Stimulated activated CD8-positive, alpha-beta memory T cell treated with anti-CD3 and anti-CD28 coated beads, Interleukin-7, amount 100 ng/mL, for 4 hours (primary cell): Measurements from ENCODE around the gene CLEC16A.
A peak's percentile ranks its signal among the peaks of the same experiment; 100 is the strongest.
"Not testable (repeated sequence)": the region's sequence is repeated elsewhere in the genome, so short reads cannot be mapped to it uniquely, and the experiment has no call there.

Source experiments
- DNase-seq, 2 donors: peaks; one replicate each; pipeline ENCODE4 v3.0.0-alpha.2; 2020; ENCODE audit warnings: low read depth in 2 of 2

CLEC16A gene

GRCh38 chr16:10966129-10966528 lies 21.8 kb downstream of the CLEC16A start:
- DNase-seq = no peak

GRCh38 chr16:10966559-10966958 lies 22.2 kb downstream of the CLEC16A start:
- not testable (repeated sequence) for DNase-seq

- no peak for DNase-seq
Measured at GRCh38 chr16:10967986-10968385, 23.6 kb downstream of the CLEC16A start.

GRCh38 chr16:10968498-10968897 lies 24.1 kb downstream of the CLEC16A start:
- no peak for DNase-seq

- DNase-seq = no peak
Measured at GRCh38 chr16:10969615-10970014, 25.3 kb downstream of the CLEC16A start.

GRCh38 chr16:10970065-10970464 lies 25.7 kb downstream of the CLEC16A start:
- DNase-seq = no peak

- DNase-seq = peak in 1 of 2 donors; percentile 14
Measured at GRCh38 chr16:10971560-10971961, 27.2 kb downstream of the CLEC16A start.

- DNase-seq = no peak
Measured at GRCh38 chr16:10972108-10972818, 27.9 kb downstream of the CLEC16A start.

GRCh38 chr16:10972819-10973464 lies 28.6 kb downstream of the CLEC16A start:
- DNase-seq = no peak

GRCh38 chr16:10976634-10977033 lies 32.3 kb downstream of the CLEC16A start:
- DNase-seq = no peak

- no peak for DNase-seq
Measured at GRCh38 chr16:10978124-10978523, 33.8 kb downstream of the CLEC16A start.

GRCh38 chr16:10978871-10979446 lies 34.6 kb downstream of the CLEC16A start:
- DNase-seq = no peak

- DNase-seq = no peak
Measured at GRCh38 chr16:10979717-10980601, 35.6 kb downstream of the CLEC16A start.

- DNase-seq = no peak
Measured at GRCh38 chr16:10980813-10981212, 36.4 kb downstream of the CLEC16A start.

- no peak for DNase-seq
Measured at GRCh38 chr16:10981697-10982216, 37.4 kb downstream of the CLEC16A start.

GRCh38 chr16:10982465-10983150 lies 38.2 kb downstream of the CLEC16A start:
- DNase-seq = no peak

- no peak for DNase-seq
Measured at GRCh38 chr16:10983159-10983558, 38.8 kb downstream of the CLEC16A start.

GRCh38 chr16:10984509-10984908 lies 40.1 kb downstream of the CLEC16A start:
- DNase-seq = no peak

GRCh38 chr16:10987361-10988163 lies 43.2 kb downstream of the CLEC16A start:
- DNase-seq = no peak

- peak; percentile 22 to 23 for DNase-seq
Measured at GRCh38 chr16:10988164-10988803, 43.9 kb downstream of the CLEC16A start.
